K562 (cell line): Measurements from ENCODE around the gene FKRP. TPM values are rescaled to one million over a fixed set of nuclear protein-coding genes. Genes with fewer than 3 reads are reported as not detected.

Experiments
- ADNP ChIP-seq: fragments of 200-800 bp; sonication (Bioruptor generic); IDR thresholded peaks from 2 replicates; pipeline ENCODE4 v1.6.1; 2016; ENCODE audit warnings: missing genetic modification characterization, missing compliant biosample characterization
- CHD4 ChIP-seq: fragments of 200-600 bp; sonication (generic); IDR thresholded peaks from 3 replicates; pipeline ENCODE4 v1.6.1; 2012; ENCODE audit warnings: low read depth, mild to moderate bottlenecking, mixed read lengths, low read length, inconsistent platforms; ENCODE audit not compliant: insufficient read depth, insufficient replicate concordance, poor library complexity, severe bottlenecking
- CREB1 ChIP-seq, 2 experiments: sonication (generic) in 1 of 2; formaldehyde crosslinking in 1 of 2; IDR thresholded peaks; 2 replicates each; pipeline versions ENCODE4 v1.6.1 to v1.8.0; 2012 to 2022; ENCODE audit warnings: inconsistent platforms in 1 of 2, mild to moderate bottlenecking in 1 of 2, missing genetic modification reagents in 1 of 2, moderate library complexity in 1 of 2
- DMBX1 ChIP-seq: fragments of 250-450 bp; sonication (Bioruptor Pico); IDR thresholded peaks from 2 replicates; pipeline ENCODE4 v1.8.0; 2022; ENCODE audit warnings: inconsistent platforms, mild to moderate bottlenecking, moderate library complexity, borderline replicate concordance
- GABPA ChIP-seq: fragments of 200-800 bp; sonication (Bioruptor generic); conservative IDR thresholded peaks from 2 replicates; pipeline ENCODE4 v1.6.1; 2016; ENCODE audit warnings: low read depth, missing genetic modification characterization, missing compliant biosample characterization
- GABPB2 ChIP-seq: fragments of 250-450 bp; sonication (Bioruptor Pico); conservative IDR thresholded peaks from 2 replicates; pipeline ENCODE4 v1.5.1; 2021; ENCODE audit warnings: mild to moderate bottlenecking
- GATAD2A ChIP-seq: fragments of 450-650 bp; IDR thresholded peaks from 2 replicates; pipeline ENCODE4 v1.6.1; 2017
- MBD2 ChIP-seq: sonication (generic); IDR thresholded peaks from 2 replicates; pipeline ENCODE4 v1.6.1; 2016; ENCODE audit warnings: low read depth, borderline replicate concordance
- MEF2D ChIP-seq: conservative IDR thresholded peaks from 2 replicates; pipeline ENCODE4 v1.6.1; 2016; ENCODE audit warnings: low read depth, missing genetic modification characterization, missing compliant biosample characterization
- NFYB ChIP-seq: IDR thresholded peaks from 2 replicates; pipeline ENCODE4 v1.6.1; 2011; ENCODE audit warnings: mild to moderate bottlenecking, moderate library complexity; ENCODE audit not compliant: insufficient read length; ENCODE audit errors: extremely low read depth
- SIN3B ChIP-seq: fragments of 450-650 bp; IDR thresholded peaks from 2 replicates; pipeline ENCODE4 v1.6.1; 2017; ENCODE audit warnings: low read depth, mild to moderate bottlenecking, moderate library complexity
- SREBF2 ChIP-seq: sonication (generic); formaldehyde crosslinking; IDR thresholded peaks from 2 replicates; pipeline ENCODE4 v1.4.0; 2020; ENCODE audit warnings: mild to moderate bottlenecking, missing genetic modification reagents
- XRCC4 ChIP-seq: IDR thresholded peaks from one replicate; pipeline ENCODE4 v1.6.1; 2011; ENCODE audit not compliant: insufficient read depth, insufficient read length; ENCODE audit errors: extremely low read depth
- ZBTB5 ChIP-seq: fragments of 450-650 bp; IDR thresholded peaks from 2 replicates; pipeline ENCODE4 v1.6.1; 2017; ENCODE audit warnings: antibody characterized with exemption
- ZNF780A ChIP-seq: fragments of 250-450 bp; sonication (Bioruptor Pico); IDR thresholded peaks from 2 replicates; pipeline ENCODE4 v1.5.0; 2021; ENCODE audit warnings: mild to moderate bottlenecking
- polyA plus RNA-seq, 8 experiments: library from polyadenylated mRNA; depleted of rRNA in 4 of 8; stranded (reverse) in 5 of 8; unstranded in 3 of 8; fragments of >200 nt; fragmentation: Nextera tagmentation in 2 of 8; fragmentation: Illumina TruSeq in 1 of 8; extraction: Ambion mirVana in 2 of 8; extraction: Trizol in 1 of 8; gene quantifications; 2 replicates each; pipeline versions ENCODE4 v1.2.1 to v1.2.3, GENCODE V29; 2011 to 2014; ENCODE audit warnings: inconsistent platforms in 1 of 8, missing spikeins in 1 of 8
- total RNA-seq, 7 experiments: library from RNA; depleted of rRNA in 6 of 7; stranded (reverse); fragments of >200 nt in 6 of 7; fragmentation: Illumina TruSeq in 2 of 7; extraction: Trizol in 2 of 7; gene quantifications; 2 replicates each; pipeline versions ENCODE4 v1.2.1 to v1.2.3, GENCODE V29; 2011 to 2021; ENCODE audit warnings: low replicate concordance in 1 of 7
- TF ChIP-seq, protein P1 (sequence below): fragments of 450-650 bp; IDR thresholded peaks from 2 replicates; pipeline ENCODE4 v1.6.1; 2016; ENCODE audit warnings: low read depth

FKRP gene
- total and polyA plus RNA-seq, 9 of the 15 experiments (the other 6 are each of a cell fraction or from before 2014, with no cell fraction given) = 0.68 to 16.1 (median 6.5) TPM

- TF ChIP-seq GABPB2 (CRISPR knock-in tag) (no peak), XRCC4 (no peak), CREB1 (IDR thresholded peaks at IDR 0.05) (no peak), CREB1 (CRISPR knock-in tag; IDR thresholded peaks at IDR 0.05) (0 out of 2 replicates have a peak, but pooled peaks have one; percentile 15), GABPA (no peak), ZNF780A (CRISPR knock-in tag) (no peak), DMBX1 (CRISPR knock-in tag) (no peak), CHD4 (no peak), GATAD2A (no peak), ADNP (peak; percentile 93), SIN3B (no peak), SREBF2 (no peak), MBD2 (no peak), ZBTB5 (no peak), MEF2D (tag) (no peak), NFYB (no peak)
- TF ChIP-seq, protein P1, sequence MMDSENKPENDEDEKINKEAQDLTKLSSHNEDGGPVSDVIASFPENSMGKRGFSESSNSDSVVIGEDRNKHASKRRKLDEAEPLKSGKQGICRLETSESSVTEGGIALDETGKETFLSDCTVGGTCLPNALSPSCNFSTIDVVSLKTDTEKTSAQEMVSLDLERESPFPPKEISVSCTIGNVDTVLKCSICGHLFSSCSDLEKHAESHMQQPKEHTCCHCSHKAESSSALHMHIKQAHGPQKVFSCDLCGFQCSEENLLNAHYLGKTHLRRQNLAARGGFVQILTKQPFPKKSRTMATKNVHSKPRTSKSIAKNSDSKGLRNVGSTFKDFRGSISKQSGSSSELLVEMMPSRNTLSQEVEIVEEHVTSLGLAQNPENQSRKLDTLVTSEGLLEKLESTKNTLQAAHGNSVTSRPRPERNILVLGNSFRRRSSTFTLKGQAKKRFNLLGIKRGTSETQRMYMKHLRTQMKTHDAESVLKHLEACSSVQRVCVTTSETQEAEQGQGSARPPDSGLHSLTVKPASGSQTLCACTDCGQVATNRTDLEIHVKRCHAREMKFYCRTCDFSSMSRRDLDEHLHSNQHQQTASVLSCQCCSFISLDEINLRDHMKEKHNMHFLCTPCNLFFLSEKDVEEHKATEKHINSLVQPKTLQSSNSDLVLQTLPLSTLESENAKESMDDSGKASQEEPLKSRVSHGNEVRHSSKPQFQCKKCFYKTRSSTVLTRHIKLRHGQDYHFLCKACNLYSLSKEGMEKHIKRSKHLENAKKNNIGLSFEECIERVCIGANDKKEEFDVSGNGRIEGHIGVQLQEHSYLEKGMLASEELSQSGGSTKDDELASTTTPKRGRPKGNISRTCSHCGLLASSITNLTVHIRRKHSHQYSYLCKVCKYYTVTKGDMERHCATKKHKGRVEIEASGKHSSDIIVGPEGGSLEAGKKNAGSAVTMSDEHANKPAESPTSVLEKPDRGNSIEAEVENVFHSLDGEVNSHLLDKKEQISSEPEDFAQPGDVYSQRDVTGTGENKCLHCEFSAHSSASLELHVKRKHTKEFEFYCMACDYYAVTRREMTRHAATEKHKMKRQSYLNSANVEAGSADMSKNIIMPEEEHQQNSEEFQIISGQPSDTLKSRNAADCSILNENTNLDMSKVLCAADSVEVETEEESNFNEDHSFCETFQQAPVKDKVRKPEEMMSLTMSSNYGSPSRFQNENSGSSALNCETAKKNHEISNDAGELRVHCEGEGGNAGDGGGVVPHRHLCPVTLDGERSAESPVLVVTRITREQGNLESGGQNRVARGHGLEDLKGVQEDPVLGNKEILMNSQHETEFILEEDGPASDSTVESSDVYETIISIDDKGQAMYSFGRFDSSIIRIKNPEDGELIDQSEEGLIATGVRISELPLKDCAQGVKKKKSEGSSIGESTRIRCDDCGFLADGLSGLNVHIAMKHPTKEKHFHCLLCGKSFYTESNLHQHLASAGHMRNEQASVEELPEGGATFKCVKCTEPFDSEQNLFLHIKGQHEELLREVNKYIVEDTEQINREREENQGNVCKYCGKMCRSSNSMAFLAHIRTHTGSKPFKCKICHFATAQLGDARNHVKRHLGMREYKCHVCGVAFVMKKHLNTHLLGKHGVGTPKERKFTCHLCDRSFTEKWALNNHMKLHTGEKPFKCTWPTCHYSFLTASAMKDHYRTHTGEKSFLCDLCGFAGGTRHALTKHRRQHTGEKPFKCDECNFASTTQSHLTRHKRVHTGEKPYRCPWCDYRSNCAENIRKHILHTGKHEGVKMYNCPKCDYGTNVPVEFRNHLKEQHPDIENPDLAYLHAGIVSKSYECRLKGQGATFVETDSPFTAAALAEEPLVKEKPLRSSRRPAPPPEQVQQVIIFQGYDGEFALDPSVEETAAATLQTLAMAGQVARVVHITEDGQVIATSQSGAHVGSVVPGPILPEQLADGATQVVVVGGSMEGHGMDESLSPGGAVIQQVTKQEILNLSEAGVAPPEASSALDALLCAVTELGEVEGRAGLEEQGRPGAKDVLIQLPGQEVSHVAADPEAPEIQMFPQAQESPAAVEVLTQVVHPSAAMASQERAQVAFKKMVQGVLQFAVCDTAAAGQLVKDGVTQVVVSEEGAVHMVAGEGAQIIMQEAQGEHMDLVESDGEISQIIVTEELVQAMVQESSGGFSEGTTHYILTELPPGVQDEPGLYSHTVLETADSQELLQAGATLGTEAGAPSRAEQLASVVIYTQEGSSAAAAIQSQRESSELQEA = no peak
Measured at GRCh38 chr19:46785054-46785979, 39.5 kb downstream of the FKRP start (continued).
